GM19023 (cell line): ENCODE data around the gene UBXN10.

Experiments
- ATAC-seq: cut with Tn5 transposase; IDR thresholded peaks from one replicate; pipeline ENCODE4 v1.9.1; 2021; ENCODE audit warnings: mild to moderate bottlenecking, moderate library complexity; ENCODE audit not compliant: unreplicated experiment

UBXN10 gene

DNA sequence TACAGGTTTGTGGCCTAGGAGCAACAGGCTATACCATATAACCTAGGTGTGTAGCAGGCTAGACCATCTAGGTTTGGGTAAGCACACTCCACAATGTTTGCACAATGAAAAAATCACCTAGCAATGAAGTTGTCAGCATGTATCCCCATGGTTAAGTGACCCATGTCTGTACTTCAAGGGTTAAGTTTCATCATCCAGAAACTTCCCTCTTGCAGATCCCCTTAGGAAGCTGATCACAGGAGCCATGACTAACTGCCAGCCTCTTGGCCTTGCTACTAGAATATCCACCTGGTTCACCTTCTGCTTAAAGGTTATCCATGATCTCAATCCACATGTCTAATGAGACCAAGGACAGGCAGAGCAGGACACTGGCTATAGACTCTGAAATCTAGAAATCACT, 3.5 kb upstream of the UBXN10 start:
- ATAC-seq, result no peak

DNA sequence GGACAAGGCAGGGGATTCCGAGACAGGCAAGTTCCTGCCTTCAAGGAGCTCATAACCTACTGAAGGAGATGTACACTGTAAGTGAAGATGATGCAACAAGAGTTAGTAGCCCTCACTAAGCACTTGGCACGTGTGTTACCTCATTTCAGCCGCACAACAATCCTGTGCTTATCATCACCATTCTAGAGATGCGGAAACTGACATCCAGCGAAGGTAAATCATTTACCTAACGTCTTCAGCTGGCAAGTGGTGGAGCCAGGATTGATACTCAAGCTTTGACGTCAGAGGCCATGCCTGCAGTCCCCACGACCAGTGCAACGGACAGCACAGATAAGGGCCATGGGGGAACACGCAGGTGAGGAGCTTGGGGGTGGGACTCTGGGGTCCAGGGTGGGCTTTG, 2.9 kb upstream of the UBXN10 start:
- ATAC-seq, result no peak

DNA sequence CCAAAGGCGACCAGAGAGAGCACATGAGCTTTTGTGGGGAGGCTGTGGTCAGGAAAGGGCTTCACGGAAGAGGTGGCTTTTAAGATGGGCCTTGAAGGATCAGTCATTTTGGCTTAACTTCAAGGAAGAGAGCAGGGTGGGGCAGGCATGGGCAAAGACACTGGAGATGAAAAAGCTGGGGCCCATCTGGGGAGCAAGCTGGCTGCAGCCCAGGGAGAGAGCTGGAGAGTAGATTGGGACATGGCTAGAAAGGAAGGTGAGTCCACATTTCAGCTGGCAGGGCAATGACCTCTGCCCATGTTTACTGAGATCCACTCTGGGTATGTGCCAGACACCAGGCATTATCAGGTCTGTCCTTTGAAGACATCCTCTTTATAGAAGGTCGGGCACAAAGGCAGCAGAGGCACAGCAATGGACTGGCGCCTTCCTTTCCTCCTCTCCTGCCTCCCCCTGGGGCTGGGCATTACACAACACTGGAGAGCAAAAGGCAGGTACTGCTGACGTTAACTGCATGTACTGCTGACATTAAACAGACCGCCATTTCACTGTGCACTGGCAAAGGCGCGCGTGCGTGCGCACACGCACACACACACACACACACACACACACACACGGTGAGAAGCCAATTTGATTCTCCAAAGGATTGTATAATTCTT, 2.2 kb upstream of the UBXN10 start:
- no peak for ATAC-seq

DNA sequence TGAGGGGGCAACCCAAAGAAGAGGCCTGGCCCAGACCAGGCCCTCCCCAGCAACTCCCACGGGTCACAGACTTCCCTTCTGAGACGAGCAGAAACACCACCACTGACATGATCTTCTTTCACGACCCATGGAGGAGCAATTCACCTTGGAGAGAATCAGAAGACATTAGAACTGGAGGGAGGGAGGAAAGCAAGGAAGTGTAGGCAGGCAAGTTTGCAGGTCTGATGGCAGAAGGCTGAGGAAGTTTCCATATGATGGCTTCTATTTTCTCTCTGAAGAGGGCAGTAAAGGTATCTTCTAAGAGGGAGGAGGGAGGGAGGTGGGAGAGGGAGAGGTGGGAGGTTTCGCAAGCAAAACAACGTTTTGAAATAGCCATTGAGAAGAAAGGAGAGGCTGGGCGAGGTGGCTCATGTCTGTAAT, 1.4 kb upstream of the UBXN10 start:
- ATAC-seq, result no peak

DNA sequence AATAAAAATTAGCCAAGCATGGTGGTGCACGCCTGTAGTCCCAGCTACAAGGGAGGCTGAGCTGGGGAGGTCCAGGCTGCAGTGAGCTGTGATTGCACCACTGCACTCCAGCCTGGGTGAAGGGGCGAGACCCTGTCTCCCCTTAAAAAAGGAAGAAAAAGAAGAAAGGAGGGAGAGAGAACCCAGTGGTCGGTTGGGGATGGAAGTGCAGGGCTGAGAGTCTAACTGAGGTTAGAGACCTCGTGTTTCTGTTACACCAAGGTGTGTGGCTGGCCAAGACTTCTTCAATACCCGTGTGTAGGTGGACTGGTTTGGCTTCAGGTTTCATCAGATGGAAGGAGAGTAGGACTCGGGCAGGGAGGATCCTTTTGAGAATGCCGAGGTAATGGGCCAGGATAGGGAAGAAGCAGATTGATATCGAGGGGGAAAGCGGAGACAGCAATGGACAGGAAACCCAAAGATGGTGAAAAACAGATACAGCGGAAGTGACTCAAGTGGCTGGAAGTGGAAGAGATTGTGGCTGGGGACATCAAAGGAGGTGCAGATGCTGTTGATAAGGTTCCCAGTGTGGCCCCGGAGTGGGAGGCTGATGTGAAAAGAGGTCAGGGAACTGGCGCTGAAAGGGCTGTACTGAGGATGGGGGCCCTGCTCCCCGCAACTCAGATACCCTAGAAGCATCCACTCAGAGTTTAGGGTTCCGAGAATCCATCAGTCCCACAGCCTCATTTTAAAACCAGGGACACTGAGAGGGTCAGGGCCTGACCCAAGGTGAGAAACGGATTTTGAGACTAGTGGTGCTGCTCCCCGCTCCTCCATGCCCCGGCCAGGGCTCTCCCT, 681 bp upstream of the UBXN10 start:
- ATAC-seq, result no peak

DNA sequence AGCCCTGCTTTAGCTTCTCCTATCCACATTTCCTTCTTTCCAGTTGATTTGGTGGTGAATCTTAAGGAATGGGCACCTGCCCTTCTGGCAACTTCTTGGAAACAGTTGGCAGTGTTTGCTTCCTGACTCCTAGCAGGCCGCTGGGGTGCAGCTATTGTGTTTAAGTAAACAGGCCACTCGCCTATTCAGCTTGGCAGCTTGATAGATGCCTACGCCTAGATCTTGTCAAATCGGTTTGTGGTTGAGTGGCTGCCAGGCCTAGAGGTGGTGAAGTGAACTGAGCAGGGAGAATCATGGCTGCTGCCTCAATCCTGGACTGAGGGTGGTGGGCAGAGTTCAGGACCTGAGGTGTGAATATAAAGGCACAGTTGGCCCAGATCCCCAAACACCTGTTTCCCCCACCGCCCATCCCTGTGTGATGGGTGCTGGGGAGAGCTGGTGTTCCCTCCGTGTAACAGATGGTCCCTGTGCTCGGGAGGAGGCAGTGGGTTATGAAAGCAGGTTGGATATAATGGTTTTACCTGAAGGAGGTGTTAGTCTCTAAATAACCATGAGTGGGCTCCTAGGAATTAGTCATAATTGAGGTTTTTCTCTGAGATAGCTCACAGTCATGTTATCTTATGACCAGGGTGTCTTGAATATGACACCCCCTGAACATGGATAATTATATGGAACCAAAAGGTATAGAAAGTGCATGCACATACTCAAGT, 1.4 kb downstream of the UBXN10 start:
- ATAC-seq, result no peak

DNA sequence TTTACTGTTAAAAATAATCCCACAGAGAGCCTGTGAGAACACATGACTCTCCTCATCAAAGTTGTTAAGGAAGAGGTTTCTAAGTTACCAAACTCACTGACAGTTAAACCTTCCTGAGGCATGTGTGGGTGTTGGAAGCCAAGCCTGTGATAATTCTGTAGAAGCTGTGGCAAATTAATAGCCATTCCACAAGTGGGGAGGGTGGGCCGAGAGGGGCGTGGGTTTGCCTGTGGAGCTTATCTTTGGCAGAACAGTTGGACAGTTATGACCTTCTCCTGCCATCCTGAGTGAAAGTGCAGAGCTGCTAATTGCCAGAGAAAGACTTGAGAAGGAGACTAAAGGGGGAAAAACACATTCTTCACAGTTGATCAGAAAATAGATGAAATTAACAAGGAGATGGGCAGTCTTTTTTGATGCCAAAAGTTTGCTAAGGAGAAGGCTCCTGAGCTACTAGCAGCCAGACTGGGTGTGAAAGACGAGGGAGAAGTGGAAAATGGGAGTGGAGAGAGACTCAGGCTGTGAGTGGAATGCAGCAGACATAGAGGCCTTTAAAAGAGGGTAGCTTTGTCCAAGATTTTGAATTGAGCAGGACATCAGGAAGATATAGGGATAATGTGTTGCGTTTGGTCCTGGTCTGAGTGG, 2.0 kb downstream of the UBXN10 start:
- ATAC-seq, result no peak

DNA sequence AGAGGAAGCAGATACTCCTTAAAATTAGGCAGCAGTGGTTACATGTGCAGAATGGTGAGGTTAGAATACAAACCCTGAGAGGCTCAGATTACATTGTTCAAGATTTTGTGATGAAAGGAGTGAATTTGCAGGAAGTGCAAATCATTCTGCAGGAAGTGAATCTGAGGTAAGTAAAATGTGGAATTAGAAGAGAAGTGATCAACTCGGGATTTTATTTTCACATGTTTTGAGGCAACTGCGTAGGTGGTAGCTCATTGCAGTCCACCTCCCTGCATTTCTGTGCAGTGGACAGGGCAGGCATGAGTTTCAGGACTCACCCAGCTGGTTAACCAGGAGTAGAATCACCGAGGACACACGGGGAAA, 2.5 kb downstream of the UBXN10 start:
- no peak for ATAC-seq

DNA sequence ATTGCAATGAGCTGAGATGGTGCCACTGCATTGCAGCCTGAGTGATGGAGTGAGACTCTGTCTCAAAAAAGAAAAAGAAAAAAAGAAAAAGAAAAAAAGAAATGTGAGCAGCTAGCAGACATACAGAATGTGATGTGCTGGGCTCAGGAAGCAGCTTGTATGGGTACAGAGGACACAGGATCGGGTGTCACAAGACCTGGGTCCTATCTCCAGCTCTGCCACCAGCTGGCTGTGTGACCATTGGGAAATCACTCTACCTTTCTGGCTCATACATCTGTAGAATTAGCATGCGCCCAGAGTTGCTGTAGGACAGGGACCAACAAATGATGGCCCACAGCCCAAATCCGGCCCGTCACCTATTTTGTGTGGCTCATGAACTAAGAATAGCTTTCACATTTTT, 3.8 kb downstream of the UBXN10 start:
- ATAC-seq, result no peak

DNA sequence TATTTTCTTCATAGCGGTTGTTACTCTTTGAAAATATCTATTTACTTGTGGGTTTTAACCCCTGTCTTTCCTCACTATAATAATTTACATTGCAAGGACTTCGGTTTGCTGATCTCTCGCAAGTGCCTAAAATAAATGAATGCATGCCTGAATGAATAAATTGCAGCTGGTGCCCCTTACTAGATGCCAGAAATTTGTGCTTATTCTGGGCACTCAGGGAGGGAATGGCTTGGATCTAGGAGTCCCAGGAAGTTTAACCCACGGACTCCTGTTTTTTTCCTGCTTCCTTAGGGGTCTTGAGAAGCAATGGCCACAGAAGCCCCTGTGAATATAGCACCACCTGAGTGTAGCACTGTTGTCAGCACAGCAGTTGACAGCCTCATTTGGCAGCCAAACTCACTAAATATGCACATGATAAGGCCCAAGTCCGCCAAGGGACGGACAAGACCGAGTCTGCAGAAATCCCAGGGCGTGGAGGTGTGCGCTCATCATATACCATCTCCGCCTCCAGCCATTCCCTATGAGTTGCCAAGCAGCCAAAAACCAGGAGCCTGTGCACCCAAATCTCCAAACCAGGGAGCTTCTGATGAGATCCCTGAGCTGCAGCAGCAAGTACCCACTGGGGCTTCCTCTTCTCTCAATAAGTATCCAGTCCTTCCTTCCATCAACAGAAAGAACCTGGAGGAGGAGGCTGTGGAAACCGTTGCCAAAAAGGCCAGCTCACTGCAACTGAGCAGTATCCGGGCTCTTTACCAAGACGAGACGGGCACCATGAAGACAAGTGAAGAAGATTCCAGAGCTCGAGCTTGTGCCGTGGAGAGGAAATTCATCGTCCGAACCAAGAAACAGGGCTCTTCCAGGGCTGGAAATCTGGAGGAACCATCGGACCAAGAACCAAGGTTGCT, 4.6 kb downstream of the UBXN10 start:
- no peak for ATAC-seq

DNA sequence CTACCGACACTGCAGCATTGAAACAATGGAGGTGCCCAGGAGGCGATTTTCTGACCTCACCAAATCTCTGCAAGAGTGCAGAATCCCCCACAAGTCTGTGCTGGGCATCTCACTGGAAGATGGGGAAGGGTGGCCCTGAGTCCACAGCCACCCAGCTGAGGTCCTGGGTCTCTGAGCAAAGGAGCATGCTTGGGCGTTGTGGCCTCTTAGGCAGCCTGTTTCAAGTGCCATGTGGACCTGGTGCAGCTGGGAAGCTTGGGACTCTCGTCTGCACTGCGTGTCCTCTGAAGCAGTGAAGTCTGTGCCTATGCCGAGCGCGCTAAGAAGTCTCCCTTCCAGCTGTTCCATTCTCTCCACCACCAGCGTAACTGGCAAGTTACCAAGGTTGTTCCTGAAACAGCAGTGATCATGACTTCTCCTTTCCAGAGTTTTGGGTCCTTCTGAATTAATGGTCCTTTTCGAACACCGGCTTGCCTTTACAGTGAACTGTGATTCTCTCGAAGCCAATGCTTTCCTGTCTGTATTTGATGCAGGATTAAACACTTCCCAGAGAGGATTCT, 5.5 kb downstream of the UBXN10 start:
- no peak for ATAC-seq

DNA sequence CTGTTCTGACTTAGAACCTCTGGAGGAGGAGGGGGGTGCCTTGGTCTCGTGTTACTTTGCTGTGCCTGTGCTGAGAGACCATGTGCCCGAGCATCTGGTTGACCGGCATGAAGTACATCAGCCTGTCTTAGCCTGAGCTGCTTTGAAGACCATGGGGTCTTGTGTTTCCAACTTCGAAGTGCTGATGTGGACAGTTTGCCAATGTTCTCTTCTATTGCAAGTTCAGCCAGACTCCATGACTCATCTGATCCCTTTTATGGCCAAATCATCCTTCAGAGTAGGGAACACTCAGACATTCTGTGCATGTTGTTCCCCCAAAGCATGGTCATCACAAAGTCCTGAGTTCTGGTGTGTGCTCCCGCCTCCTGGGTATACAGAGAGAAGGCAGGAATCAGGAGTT, 6.5 kb downstream of the UBXN10 start:
- no peak for ATAC-seq

DNA sequence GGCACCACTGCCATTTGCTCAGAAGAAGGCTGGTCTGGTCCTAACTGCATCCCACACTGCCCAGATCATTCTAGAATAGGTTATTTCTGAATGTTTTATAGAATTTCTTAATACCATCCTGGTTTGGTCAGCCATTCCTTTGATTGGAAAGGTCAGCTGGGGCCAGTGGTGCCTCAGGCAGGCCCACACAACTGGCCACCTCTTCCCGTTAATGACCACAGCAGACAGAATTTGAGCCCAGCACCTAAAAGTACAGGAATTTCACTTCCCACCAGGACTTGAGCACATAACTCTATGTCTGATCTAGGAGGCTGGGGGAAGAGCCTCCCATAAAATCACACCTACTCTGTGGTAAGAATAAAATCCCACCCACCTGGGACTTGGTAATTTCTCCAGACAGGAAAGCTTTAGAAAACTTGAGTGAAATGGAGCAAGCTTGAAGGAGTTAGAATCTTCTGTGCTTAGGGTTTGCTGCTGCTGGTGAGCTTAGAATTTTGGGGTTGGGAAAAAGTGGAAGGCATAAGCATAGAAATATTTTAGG, 7.0 kb downstream of the UBXN10 start:
- no peak for ATAC-seq

DNA sequence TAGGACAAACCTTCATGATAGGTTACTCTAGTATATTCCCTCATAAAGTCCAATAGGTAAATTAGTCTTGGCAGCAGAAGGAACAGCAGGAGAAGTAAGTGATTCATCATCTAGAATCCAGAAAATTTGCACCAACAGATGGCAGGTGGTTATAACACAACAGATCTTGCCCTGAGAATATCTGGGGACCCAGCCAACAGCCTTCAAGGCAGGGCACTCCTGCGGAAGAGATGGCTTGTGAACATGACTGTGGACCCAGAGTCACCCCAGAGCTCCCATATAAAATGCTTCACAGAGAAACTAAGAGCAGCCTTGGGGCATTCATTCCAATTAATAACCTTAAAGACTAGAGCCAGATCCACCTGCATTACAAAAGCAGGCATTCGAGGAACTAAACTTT, 8.3 kb downstream of the UBXN10 start:
- ATAC-seq, result no peak

DNA sequence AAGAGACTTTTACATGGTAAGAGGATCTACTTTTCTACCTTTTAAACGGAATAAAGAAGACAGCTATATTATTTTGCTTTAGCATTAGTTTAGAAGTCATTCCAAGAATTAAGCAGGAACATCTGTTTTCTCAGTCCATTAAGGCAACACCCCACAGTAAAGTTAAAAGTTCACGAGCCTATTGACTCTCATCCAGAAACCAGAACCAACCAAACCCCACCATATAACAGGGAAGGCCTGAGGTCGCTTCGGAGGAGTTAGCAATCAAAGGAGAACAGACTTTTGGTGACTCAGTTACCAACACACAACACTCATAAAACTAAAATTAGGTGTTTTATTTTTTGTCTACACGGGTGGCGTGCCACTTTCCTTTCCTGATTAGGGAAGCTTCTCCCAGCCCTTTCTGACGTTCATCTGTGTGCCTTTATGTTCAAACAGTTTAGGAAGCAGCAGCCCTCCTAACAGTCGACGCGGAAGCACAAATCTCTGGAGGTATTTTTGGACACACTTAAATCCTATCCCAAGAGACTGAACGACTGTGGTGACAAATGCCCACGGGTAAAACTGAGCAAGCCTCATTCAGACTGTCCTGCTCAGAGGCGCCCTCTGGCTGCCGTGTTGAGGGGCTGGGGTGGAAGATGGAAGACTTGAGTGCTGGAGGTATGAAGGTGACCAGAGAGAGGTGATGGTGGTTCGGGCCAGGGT, 9.0 kb downstream of the UBXN10 start:
- no peak for ATAC-seq

DNA sequence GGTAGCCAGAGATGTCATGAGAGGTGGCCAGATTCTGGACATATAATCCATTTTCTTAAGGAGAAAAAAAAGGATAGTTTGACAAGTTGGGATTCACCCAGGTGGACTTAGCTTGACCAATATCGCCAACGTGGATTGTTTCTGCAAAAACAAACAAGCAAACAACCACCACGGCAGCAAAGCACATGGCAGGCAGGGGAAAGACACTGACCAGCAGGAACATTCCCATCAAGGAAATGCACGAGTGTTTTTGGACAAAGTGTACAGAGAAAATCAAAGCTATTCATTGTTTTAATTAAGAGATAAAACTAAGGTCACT, 9.5 kb downstream of the UBXN10 start:
- no peak for ATAC-seq

DNA sequence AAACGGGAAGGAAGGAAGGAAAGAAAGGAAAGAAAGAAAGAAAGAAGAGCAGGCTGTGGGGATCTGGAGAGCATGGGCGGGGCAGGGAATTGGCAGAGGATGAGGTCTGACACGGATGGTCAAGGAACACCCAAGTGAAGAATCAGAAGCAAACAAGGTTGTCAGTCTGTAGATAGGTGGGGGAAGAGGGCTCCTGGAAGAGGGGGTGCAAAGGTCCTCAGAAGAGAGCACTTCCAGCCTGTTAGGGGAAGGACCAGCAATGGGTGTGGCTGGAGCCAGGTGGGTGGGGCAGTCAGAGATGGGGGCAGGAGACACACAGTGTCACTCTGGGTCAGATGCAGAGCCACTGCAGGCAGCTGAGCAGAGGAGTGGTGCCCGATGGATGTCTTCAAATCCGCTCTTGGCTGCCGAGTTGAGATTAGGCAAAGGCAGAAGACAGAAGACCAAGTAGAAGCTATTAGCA, 11.5 kb downstream of the UBXN10 start:
- no peak for ATAC-seq

DNA sequence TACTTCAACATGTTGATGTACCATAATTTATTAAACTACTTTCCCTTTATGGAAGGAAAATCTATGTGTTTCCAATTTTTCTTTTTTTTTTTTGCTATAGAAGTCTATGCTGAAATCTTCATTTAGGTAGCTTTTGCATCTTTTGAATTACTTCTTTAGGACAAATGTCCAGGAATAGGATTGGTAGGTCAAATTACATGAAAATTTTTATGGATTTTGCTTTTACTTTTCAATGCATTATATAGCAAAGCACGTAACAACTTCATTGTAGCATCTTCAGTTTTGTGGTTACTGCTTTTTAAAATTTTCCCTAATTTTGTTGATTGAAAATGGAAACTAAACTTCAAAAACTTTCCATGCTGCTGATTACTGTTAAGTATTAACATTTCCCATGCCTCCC, 12.4 kb downstream of the UBXN10 start:
- no peak for ATAC-seq

DNA sequence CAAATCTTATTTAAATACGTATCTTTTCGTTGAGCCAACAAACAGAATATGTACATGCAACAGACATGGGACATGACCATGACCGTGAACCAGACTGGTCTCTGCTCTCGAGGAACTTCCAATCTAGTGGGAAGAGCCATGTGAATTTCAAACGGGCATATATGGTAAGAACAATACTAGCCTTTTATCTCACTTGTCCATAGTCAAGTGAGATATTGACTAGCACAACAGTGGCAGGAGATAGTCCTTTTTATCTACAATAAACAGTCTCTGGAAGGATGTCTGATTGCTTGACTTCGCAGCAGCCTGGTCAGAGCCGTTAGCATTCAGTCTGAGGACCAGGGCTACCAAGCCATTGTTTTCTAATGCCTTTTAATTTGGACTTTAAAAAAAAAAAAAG, 13.0 kb downstream of the UBXN10 start:
- no peak for ATAC-seq
